ENCODE data around the gene ANKMY2.

DNA sequence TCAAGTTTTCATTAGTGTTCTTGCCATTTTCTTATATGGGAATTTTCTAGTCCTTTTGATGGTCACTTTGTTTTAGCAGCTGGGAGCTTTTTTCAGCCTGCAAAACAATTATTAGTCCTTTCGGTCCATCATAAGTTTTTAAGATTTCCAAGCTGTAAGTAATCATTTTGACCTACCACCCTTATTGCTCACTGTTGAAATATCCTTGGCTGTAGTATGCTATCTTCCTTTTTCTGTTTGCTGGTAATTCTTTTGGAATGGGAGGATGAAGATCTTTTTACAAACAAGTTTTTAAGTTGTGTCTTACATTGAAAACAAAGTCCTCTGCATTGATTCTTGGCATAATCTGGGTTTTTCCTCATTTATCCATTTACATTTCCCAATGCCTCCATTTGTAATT is 24.5 kb upstream of the ANKMY2 start:
- TF ChIP-seq, protein P1, sequence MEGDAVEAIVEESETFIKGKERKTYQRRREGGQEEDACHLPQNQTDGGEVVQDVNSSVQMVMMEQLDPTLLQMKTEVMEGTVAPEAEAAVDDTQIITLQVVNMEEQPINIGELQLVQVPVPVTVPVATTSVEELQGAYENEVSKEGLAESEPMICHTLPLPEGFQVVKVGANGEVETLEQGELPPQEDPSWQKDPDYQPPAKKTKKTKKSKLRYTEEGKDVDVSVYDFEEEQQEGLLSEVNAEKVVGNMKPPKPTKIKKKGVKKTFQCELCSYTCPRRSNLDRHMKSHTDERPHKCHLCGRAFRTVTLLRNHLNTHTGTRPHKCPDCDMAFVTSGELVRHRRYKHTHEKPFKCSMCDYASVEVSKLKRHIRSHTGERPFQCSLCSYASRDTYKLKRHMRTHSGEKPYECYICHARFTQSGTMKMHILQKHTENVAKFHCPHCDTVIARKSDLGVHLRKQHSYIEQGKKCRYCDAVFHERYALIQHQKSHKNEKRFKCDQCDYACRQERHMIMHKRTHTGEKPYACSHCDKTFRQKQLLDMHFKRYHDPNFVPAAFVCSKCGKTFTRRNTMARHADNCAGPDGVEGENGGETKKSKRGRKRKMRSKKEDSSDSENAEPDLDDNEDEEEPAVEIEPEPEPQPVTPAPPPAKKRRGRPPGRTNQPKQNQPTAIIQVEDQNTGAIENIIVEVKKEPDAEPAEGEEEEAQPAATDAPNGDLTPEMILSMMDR (conservative IDR thresholded peaks at IDR 0.05), result no peak
- TF ChIP-seq EZH2 (IDR thresholded peaks at IDR 0.05; ENCODE audit: low read depth), result no peak
